HG03103 (cell line): ENCODE results near the gene RERE.

Experiments used
- ATAC-seq: cut with Tn5 transposase; IDR thresholded peaks from one replicate; pipeline ENCODE4 v1.9.1; 2021; ENCODE audit warnings: low read depth; ENCODE audit not compliant: unreplicated experiment

Gene RERE

GRCh38 chr1:8438489-8438888 lies 379.0 kb downstream of the RERE start:
- ATAC-seq, result no peak

GRCh38 chr1:8437347-8437746 lies 380.1 kb downstream of the RERE start:
- no peak for ATAC-seq

GRCh38 chr1:8435569-8436071 lies 381.8 kb downstream of the RERE start:
- ATAC-seq, result no peak

GRCh38 chr1:8434101-8434500 lies 383.3 kb downstream of the RERE start:
- ATAC-seq, result no peak

GRCh38 chr1:8431784-8432183 lies 385.7 kb downstream of the RERE start:
- ATAC-seq, result no peak

GRCh38 chr1:8431019-8431418 lies 386.4 kb downstream of the RERE start:
- no peak for ATAC-seq

GRCh38 chr1:8430476-8430875 lies 387.0 kb downstream of the RERE start:
- ATAC-seq, result no peak

GRCh38 chr1:8429549-8430110 lies 387.8 kb downstream of the RERE start:
- no peak for ATAC-seq

- no peak for ATAC-seq
These were observed 389.0 kb downstream of the RERE start for GRCh38 chr1:8428441-8428840.

GRCh38 chr1:8427986-8428385 lies 389.5 kb downstream of the RERE start:
- no peak for ATAC-seq

GRCh38 chr1:8427493-8427892 lies 389.9 kb downstream of the RERE start:
- ATAC-seq, result peak; percentile 49

- ATAC-seq, result no peak
These were observed 390.4 kb downstream of the RERE start for GRCh38 chr1:8426996-8427395.

GRCh38 chr1:8425781-8426161 lies 391.7 kb downstream of the RERE start:
- ATAC-seq, result no peak

GRCh38 chr1:8425150-8425780 lies 392.2 kb downstream of the RERE start:
- no peak for ATAC-seq

- ATAC-seq, result no peak
These were observed 392.8 kb downstream of the RERE start for GRCh38 chr1:8424539-8425116.

- ATAC-seq, result no peak
These were observed 393.5 kb downstream of the RERE start for GRCh38 chr1:8423692-8424538.

- ATAC-seq, result no peak
These were observed 394.2 kb downstream of the RERE start for GRCh38 chr1:8423269-8423691.

- ATAC-seq, result no peak
These were observed 394.8 kb downstream of the RERE start for GRCh38 chr1:8422510-8423268.

GRCh38 chr1:8421721-8422120 lies 395.7 kb downstream of the RERE start:
- no peak for ATAC-seq

GRCh38 chr1:8420318-8420717 lies 397.1 kb downstream of the RERE start:
- no peak for ATAC-seq

- no peak for ATAC-seq
These were observed 397.6 kb downstream of the RERE start for GRCh38 chr1:8419861-8420260.
